Effector CD8-positive, alpha-beta T cell (primary cell): ENCODE measurements around the gene NTPCR.
"Not testable (repeated sequence)": the region's sequence is repeated elsewhere in the genome, so short reads cannot be mapped to it uniquely, and the experiment has no call there.

Experiments used
- DNase-seq: peaks from one replicate; lab custom pipeline; 2025; lab: John Stamatoyannopoulos, UW

The NTPCR gene

GRCh38 chr1:232984577-232985425 is 34.4 kb downstream of the NTPCR start:
- DNase-seq: no peak

- no peak for DNase-seq
These were observed 35.6 kb downstream of the NTPCR start for GRCh38 chr1:232985882-232986526.

GRCh38 chr1:232986527-232986922 is 36.1 kb downstream of the NTPCR start:
- DNase-seq: no peak

GRCh38 chr1:232987046-232987773 is 36.8 kb downstream of the NTPCR start:
- no peak for DNase-seq

- no peak for DNase-seq
These were observed 37.3 kb downstream of the NTPCR start for GRCh38 chr1:232987774-232988140.

- DNase-seq: no peak
These were observed 38.2 kb downstream of the NTPCR start for GRCh38 chr1:232988572-232989040.

GRCh38 chr1:232990176-232991128 is 40.0 kb downstream of the NTPCR start:
- DNase-seq: no peak

GRCh38 chr1:232991238-232991637 is 40.8 kb downstream of the NTPCR start:
- no peak for DNase-seq

- no peak for DNase-seq
These were observed 41.8 kb downstream of the NTPCR start for GRCh38 chr1:232992227-232992626.

- DNase-seq: no peak
These were observed 43.1 kb downstream of the NTPCR start for GRCh38 chr1:232993555-232993954.

GRCh38 chr1:232995189-232995588 is 44.8 kb downstream of the NTPCR start:
- DNase-seq: no peak

- DNase-seq: no peak
These were observed 45.7 kb downstream of the NTPCR start for GRCh38 chr1:232996143-232996542.

- DNase-seq: no peak
These were observed 47.7 kb downstream of the NTPCR start for GRCh38 chr1:232998138-232998537.

- DNase-seq: no peak
These were observed 48.2 kb downstream of the NTPCR start for GRCh38 chr1:232998646-232999045.

- DNase-seq: no peak
These were observed 49.7 kb downstream of the NTPCR start for GRCh38 chr1:232999956-233000625.

- DNase-seq: not testable (repeated sequence)
These were observed 53.2 kb downstream of the NTPCR start for GRCh38 chr1:233003638-233004037.

- DNase-seq: no peak
These were observed 54.0 kb downstream of the NTPCR start for GRCh38 chr1:233004451-233004850.

GRCh38 chr1:233005156-233005555 is 54.7 kb downstream of the NTPCR start:
- no peak for DNase-seq

GRCh38 chr1:233005703-233006102 is 55.3 kb downstream of the NTPCR start:
- no peak for DNase-seq

GRCh38 chr1:233006108-233006507 is 55.7 kb downstream of the NTPCR start:
- DNase-seq: no peak

- DNase-seq: no peak
These were observed 56.1 kb downstream of the NTPCR start for GRCh38 chr1:233006541-233006973.
